Measurements from ENCODE around the gene LANCL2. TPM values are rescaled to one million over a fixed set of nuclear protein-coding genes. Genes with fewer than 3 reads are reported as not detected.

LANCL2 gene
- polyA plus RNA-seq, 3 donors, result 27.3 to 30.5 (median 28.7) TPM

DNA sequence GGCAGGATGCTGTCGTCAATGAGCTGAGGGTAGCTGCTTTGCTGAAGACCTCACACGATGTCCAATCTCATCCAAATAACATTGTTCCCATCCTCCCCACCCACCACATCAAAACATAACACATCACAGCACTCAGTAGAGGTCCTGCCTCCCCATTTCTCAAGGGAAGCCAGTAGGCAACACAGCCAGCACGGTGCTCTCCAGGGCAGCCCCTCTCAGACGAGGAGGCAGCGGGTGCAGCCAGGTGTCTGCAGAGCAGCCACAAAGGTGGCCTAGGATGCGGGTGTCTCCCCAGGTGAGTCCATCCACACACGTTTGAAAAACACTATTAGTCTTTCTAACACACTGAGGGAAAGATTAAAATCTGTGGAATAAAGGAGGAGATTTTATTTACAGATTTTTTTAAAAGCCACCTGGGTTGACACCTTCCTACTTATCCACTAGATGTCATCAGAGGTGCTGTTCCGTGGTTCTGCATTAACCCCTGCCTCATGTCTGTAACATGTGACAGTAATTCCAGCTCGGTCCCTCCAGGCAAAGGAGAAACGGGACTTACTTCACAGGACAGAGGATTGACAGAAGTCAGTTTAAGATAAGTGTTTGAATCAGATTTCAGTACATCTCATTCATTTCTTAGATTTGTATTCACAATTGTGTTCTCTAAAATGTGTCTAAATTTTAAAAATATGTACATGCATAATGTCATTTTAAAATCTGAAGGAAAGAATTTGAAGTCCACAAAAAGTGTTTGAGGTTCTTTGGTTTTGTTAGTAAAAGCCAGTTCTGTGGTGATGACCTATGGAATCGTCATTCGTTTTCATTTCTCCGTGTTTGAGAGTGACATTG lies 68.0 kb downstream of the LANCL2 start:
- DNase-seq, result peak; percentile 36

- no peak for DNase-seq
Observed at GRCh38 chr7:55435466-55435865, 70.3 kb downstream of the LANCL2 start.

DNA sequence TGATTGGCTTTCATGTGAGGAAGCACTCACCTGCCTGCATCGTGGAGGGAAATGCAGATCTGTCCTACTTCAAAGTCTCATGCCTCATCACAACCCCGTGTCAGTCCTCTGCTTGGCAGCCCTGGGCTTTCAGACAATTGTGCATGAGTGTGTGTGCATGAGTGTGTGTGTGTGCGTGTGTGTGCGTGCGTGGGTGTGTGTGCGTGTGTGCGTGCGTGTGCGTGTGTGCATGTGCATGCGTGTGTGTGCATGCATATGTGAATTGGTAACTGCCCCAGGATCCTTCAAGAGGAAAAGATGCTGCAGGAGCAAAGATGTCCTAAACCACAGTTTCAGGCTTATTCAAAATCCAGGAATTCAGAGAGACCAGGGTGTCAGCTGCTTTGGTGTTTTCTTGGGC lies 71.3 kb downstream of the LANCL2 start:
- DNase-seq, result no peak

- no peak for DNase-seq
Observed at GRCh38 chr7:55437375-55437774, 72.2 kb downstream of the LANCL2 start.

GRCh38 chr7:55438085-55438756 lies 73.1 kb downstream of the LANCL2 start:
- DNase-seq, result no peak

GRCh38 chr7:55438757-55439525 lies 73.8 kb downstream of the LANCL2 start:
- DNase-seq, result no peak

GRCh38 chr7:55439627-55440026 lies 74.5 kb downstream of the LANCL2 start:
- DNase-seq, result no peak

DNA sequence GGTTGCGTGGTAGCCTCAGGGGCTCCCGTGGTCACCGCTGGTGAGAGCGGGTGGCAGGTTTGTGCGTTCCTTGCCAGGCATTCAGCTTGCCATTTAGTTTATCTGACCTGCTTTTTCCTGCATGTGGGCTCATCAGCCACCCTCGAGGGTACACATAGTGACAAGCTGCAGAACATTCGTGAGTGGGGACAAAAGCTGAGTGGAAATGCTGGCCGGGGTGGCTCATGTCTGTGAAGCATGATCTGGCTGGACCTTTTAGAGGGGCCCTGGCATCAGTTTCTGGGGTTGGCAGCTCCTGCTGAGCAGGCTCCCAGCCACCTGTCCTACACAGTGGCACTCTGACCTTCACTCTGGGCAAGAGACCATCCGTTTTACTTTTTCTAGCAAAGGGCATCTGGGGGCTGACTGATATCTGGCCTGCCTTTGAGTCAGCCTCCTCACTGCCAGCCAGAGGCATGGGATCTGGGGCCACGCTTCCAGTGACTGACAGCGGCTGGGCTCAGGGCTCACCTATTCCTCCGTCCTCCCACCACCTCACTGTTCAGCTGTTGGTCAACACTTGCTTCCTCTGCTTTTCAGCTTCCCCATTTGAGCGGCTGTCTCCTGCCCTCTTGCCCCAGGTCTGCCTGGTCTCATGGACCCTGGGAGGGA lies 75.0 kb downstream of the LANCL2 start:
- no peak for DNase-seq

DNA sequence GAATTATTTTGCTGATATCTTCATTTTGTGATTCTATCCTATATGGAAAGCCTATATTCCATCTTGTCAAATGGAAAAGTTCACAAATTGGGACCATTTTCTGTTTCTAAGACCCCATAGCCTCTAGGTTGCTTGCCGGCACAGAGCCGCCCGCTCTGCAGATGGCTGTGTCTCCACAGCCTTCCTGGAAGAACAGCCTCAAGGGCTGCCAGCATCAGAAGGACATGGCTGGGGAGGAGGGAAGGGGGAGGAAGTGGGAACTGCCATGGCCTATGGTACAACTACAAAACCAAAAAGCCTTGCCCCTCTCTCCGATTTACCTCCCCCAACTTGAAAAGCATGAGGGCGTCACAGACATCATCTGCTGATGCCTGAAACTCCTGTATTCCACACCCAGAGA lies 75.9 kb downstream of the LANCL2 start:
- DNase-seq, result no peak

GRCh38 chr7:55441774-55442522 lies 76.8 kb downstream of the LANCL2 start:
- DNase-seq, result no peak

- no peak for DNase-seq
Observed at GRCh38 chr7:55444786-55445185, 79.6 kb downstream of the LANCL2 start.

GRCh38 chr7:55448526-55448925 lies 83.4 kb downstream of the LANCL2 start:
- no peak for DNase-seq

DNA sequence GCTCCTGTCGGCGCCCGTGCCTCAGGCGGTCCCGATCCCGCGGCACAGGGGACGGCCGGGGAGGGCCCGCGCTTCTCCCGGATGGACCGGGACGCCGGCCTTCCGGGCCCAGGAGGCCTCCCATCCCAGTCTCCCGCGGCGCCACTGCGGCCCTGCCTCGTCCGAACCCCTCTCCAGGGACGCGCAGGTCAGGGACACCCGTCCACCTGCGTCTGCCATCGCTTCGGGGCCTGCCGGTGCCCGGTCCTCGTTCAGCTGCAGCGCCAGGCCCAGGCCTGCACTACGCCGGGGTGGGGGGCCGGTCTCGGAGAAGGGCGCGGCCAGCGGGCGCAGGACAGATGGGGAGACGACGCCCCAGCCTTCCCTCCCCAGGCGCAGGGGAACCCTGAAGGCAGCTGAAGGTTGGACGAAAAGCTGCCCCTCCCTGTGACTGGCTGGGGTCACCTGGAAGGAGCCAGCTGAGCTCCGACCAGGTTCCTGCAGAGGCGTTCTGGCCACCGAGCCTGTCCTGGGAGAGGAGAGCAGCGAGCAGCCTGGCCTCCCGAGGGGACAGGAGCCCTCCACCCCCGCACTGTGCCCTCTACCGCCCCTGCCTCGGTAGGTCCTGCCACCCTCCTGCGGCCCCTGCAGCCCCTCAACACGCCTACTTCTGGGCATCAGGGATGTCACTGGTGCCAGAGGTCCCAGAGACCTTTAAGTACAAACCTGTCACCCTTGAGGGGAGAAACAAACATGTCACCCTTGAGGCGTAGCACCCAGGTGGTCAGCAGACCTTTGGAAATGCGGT lies 84.3 kb downstream of the LANCL2 start:
- DNase-seq, result no peak

DNA sequence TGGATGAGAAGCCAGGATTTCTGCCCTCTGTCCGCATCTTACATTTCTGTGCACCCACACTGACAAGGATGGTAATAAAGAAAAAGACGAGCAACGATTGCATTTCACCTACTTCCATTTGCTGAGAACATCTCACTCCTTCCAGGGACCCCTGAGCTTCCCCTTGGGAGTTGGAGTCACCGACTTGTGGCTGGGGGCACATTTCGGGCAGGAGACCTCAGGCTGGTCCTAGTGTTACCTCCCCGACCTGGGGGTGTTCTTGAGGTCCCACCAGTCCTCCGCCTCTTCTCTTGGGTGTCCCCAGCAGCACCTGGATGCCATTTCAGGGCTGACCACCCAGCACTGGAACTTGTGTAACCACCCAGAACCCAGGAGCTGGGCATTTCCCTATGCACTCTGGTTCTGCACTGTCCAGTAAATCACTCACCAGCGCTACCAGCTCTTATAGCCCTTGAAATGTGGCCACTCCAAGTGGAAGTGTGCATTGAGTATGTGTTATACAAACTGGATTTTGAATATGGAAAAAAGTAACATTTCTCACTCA lies 84.9 kb downstream of the LANCL2 start:
- no peak for DNase-seq

DNA sequence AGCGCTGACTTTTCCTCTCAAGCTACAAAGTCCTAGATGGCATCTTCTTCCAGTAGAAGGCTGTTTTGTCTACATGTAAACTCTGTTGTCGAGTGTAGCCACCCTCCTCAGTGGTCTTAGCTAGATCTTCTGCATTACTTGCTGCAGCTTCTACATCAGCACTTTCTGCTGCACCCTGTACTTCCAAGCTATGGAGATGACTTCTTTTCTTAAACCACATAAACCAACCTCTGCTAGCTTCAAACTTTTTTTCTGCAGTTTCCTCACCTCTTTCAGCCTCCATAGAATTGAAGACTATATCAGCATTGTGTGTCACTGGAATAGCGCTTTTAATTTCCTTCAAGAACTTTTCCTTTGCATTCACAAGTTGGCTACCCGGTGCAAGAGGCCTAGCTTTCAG lies 87.8 kb downstream of the LANCL2 start:
- no peak for DNase-seq

- no peak for DNase-seq
Observed at GRCh38 chr7:55457801-55458200, 92.7 kb downstream of the LANCL2 start.

GRCh38 chr7:55458351-55458750 lies 93.2 kb downstream of the LANCL2 start:
- DNase-seq, result no peak

GRCh38 chr7:55463686-55464262 lies 98.6 kb downstream of the LANCL2 start:
- no peak for DNase-seq

DNA sequence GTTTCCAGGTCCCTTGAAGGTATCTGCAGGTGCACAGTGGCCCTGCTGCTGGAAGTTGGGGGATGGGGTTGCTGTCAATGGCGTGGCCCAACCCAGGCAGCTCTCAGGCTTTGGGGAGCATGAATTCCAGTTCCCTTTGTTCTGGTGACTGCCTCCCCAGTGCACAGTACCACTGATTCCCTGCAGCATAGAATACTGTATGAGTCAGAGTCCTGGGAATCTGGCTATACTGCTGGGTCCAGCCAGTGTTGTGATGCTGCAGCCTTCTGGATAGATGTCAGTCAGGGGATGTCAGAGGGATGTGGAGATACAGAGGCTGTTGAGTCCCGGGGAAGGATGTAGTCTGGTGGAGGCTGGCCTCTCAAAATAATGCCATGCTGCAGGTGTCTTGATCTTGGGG lies 99.3 kb downstream of the LANCL2 start:
- no peak for DNase-seq

DNA sequence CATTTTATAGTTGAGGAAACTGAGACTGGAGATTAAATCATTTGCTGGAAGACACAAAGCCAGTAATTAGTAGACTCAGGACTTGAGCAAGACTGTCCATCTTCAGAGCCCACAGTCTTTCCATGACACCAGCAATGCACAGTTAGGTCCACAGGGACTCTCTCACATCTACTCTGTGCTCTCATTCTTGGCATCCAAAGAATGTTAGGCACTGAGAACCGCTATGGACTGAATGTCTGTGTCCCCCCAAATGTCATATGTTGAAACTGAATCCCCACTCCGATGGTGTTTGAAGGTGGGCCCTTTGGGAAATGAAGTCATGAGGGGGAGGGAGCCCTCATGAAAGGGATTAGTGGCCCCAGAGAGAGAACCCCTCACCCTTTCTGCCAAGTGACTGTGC lies 100.6 kb downstream of the LANCL2 start:
- no peak for DNase-seq

All from renal pelvis (tissue), 4 donors.